OCI-LY3 (cell line): ENCODE measurements around the gene SLC9A7.

Source experiments
- H2AFZ ChIP-seq: fragments of 200-600, 300-600 bp; shearing (Covaris generic); 2 replicates; pipeline ENCODE4 v1.6.0; 2014; ENCODE audit warnings: antibody characterized with exemption, low read depth, low read length
- H3K27ac ChIP-seq: fragments of 200-600, 300-600 bp; sonication (generic); 2 replicates; pipeline ENCODE4 v1.5.1; 2014; ENCODE audit warnings: mild to moderate bottlenecking, low read length, moderate library complexity, mixed read lengths
- H3K27me3 ChIP-seq: fragments of 200-600, 300-600 bp; sonication (generic); 2 replicates; pipeline ENCODE4 v1.6.1; 2014; ENCODE audit warnings: low read depth, low read length, mixed read lengths
- H3K36me3 ChIP-seq: fragments of 200-600, 300-600 bp; sonication (generic); replicated peaks from 2 replicates; pipeline ENCODE3; 2014; ENCODE audit warnings: low read depth, low read length, mixed read lengths
- H3K4me1 ChIP-seq: fragments of 300-600, 200-600 bp; sonication (generic); 2 replicates; pipeline ENCODE4 v1.6.1; 2014; ENCODE audit warnings: low read length, mixed read lengths
- H3K4me2 ChIP-seq: fragments of 200-600, 300-600 bp; sonication (generic); 2 replicates; pipeline ENCODE4 v1.6.1; 2014; ENCODE audit warnings: low read length, mixed read lengths
- H3K4me3 ChIP-seq: fragments of 300-600, 200-600 bp; sonication (generic); 2 replicates; pipeline ENCODE4 v1.5.1; 2014; ENCODE audit warnings: antibody characterized with exemption, mild to moderate bottlenecking, low read length, moderate library complexity
- H3K79me2 ChIP-seq: fragments of 300-600, 200-600 bp; shearing (Covaris generic); 2 replicates; pipeline ENCODE4 v1.6.1; 2014; ENCODE audit warnings: mild to moderate bottlenecking, low read length, mixed read lengths
- H3K9ac ChIP-seq: fragments of 300-600, 200-600 bp; shearing (Covaris generic); 2 replicates; pipeline ENCODE4 v1.6.0; 2014; ENCODE audit warnings: mild to moderate bottlenecking, low read length, moderate library complexity
- H3K9me3 ChIP-seq: fragments of 200-600, 300-600 bp; shearing (Covaris generic); 2 replicates; pipeline ENCODE4 v1.6.1; 2014; ENCODE audit warnings: low read length, mixed read lengths; ENCODE audit not compliant: insufficient read depth
- H4K20me1 ChIP-seq: fragments of 200-600, 300-600 bp; sonication (generic); 2 replicates; pipeline ENCODE4 v1.6.1; 2016; ENCODE audit warnings: low read length, mixed read lengths; ENCODE audit not compliant: insufficient read depth
- CTCF ChIP-seq: fragments of 200-600, 300-600 bp; sonication (generic); IDR thresholded peaks from 2 replicates; pipeline ENCODE4 v1.5.1; 2014; ENCODE audit warnings: antibody characterized with exemption, low read length, low read depth
- EZH2phosphoT487 ChIP-seq: fragments of 200-600 bp; shearing (Covaris generic); IDR thresholded peaks from 2 replicates; pipeline ENCODE4 v1.6.1; 2018; ENCODE audit warnings: antibody characterized with exemption, mixed run types, low read depth

SLC9A7 gene

GRCh38 chrX:46686003-46686645, 72.8 kb downstream of the SLC9A7 start:
- H3K9me3 ChIP-seq = no peaks in the 10 kb centered on the region
- no peak overlapping the region for H3K27ac ChIP-seq
- H3K4me2 ChIP-seq = no peak overlapping the region
- H3K79me2 ChIP-seq = peaks cover 15% of the 10 kb centered on the region; the same call in 1 of the 2 replicates
- H2AFZ ChIP-seq = no peak overlapping the region
- H3K9ac ChIP-seq = no peak overlapping the region
- TF ChIP-seq EZH2phosphoT487 (no peak), CTCF (peak; percentile 74)
- peaks cover 15% of the 10 kb centered on the region; the same call in 1 of the 2 replicates for H4K20me1 ChIP-seq
- H3K4me3 ChIP-seq = no peak overlapping the region
- no peaks in the 10 kb centered on the region for H3K36me3 ChIP-seq
- peaks cover 15% of the 10 kb centered on the region for H3K4me1 ChIP-seq
- no peaks in the 10 kb centered on the region for H3K27me3 ChIP-seq

- TF ChIP-seq EZH2phosphoT487 (no peak), CTCF (no peak)
- H3K36me3 ChIP-seq = peaks cover 9% of the 10 kb centered on the region
- H3K27ac ChIP-seq = no peak overlapping the region
- H3K27me3 ChIP-seq = no peaks in the 10 kb centered on the region
- H3K9ac ChIP-seq = no peak overlapping the region
- no peak overlapping the region for H2AFZ ChIP-seq
- peaks cover 16% of the 10 kb centered on the region for H3K4me1 ChIP-seq
- no peak overlapping the region for H3K4me3 ChIP-seq
- no peaks in the 10 kb centered on the region for H3K9me3 ChIP-seq
- peaks cover 19% of the 10 kb centered on the region; the same call in 1 of the 2 replicates for H4K20me1 ChIP-seq
- H3K4me2 ChIP-seq = no peak overlapping the region
- peaks cover 12% of the 10 kb centered on the region; the same call in 1 of the 2 replicates for H3K79me2 ChIP-seq
Measured at GRCh38 chrX:46683048-46683447, 75.9 kb downstream of the SLC9A7 start.

- Histone ChIP-seq H3K4me2 (no peak overlapping the region), H3K9ac (no peak overlapping the region), H3K4me3 (no peak overlapping the region), H3K79me2 (peaks cover 12% of the 10 kb centered on the region; the same call in 1 of the 2 replicates), H3K27me3 (no peaks in the 10 kb centered on the region), H3K4me1 (peaks cover 13% of the 10 kb centered on the region; the same call in 1 of the 2 replicates), H3K27ac (no peak overlapping the region), H2AFZ (no peak overlapping the region), H4K20me1 (peaks cover 15% of the 10 kb centered on the region; the same call in 1 of the 2 replicates), H3K9me3 (no peaks in the 10 kb centered on the region), H3K36me3 (peaks cover 9% of the 10 kb centered on the region)
- TF ChIP-seq CTCF (no peak), EZH2phosphoT487 (no peak)
Measured at GRCh38 chrX:46681849-46682248, 77.1 kb downstream of the SLC9A7 start.

GRCh38 chrX:46678232-46678631, 80.7 kb downstream of the SLC9A7 start:
- H3K9ac ChIP-seq = no peak overlapping the region
- H3K4me3 ChIP-seq = no peak overlapping the region
- TF ChIP-seq EZH2phosphoT487 (no peak), CTCF (no peak)
- H3K27me3 ChIP-seq = no peaks in the 10 kb centered on the region
- peaks cover 4% of the 10 kb centered on the region; the same call in 1 of the 2 replicates for H4K20me1 ChIP-seq
- H3K79me2 ChIP-seq = peaks cover 2% of the 10 kb centered on the region; the same call in 1 of the 2 replicates
- H3K4me2 ChIP-seq = no peak overlapping the region
- H3K36me3 ChIP-seq = peaks cover 9% of the 10 kb centered on the region
- H2AFZ ChIP-seq = no peak overlapping the region
- no peaks in the 10 kb centered on the region for H3K9me3 ChIP-seq
- H3K27ac ChIP-seq = no peak overlapping the region
- H3K4me1 ChIP-seq = peaks cover 11% of the 10 kb centered on the region; the same call in 1 of the 2 replicates
